ENCODE measurements around the gene FSTL3. TPM values are rescaled to one million over a fixed set of nuclear protein-coding genes. Genes with fewer than 3 reads are reported as not detected.

The FSTL3 gene
- total RNA-seq, 4 donors from 2014 or later, result 4.4 to 43.3 (median 17.7) TPM

DNA sequence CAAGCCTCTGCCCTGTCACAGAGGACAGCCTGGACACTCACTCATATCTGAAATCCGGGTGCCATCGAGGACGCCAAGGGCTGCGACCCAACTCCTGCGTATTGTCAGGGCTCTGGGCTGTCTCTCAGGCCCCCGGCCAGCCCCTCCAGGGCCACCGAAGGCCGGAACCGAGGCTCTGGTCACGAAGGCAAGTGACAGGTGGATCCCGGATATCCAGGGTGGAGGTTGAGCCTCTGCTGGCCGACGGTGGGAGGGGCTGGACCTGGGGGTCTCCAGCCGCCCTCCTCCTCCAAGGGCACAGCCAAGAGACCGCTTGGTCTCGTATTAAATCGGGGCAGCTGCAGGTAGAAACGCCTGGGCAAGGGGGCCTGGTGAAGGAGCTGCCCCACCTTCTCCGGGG lies 18.6 kb upstream of the FSTL3 start:
- 61 to 80% methylated on average over 1 to 5 of the region's 19 CpGs for WGBS, 2 donors
- no peak for DNase-seq
- peaks cover 6 to 59% (median 13%) of the 10 kb centered on the region in 3 donors for H3K36me3 ChIP-seq

DNA sequence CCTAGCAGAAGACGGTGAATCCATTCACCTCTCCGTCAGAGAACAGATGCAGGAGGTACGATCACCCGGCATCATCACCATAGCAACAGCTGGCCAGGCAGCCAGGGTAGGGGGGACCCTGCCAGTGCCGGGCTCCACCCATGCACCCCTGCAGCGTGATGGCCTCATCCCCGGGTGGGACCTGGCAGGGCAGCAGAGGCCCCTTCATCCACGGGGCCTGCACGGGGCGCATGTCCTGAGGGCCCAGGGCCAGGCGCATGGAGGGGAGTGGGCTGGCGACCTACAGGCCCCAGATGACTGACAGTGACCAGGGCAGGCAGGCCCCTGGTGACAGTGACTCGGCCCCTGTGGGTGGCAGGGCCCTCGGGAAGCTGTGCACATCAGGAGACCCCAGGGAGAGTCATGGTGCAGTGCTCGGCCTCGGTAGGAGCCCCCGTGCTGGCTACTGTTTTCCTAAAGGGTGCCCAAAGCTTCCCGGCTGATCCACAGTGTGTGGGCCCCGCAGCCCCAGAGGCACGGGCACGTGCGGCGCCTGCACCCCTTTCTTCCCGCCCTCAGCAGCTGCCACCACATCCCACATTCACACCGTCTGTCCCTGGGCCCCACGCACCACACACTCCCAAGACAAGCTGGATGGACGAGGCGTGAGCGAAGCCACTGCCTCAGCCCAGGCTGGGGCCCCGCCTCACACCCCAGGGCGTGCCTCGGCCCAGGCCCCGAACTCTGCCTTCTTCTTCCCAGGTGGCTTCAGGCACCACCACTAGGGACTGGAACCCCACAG lies 17.9 kb upstream of the FSTL3 start:
- DNase-seq, result no peak
- intact Hi-C loops (cut with DNase I), result no loop called here
- Histone ChIP-seq H3K27me3 (no peaks in the 10 kb centered on the region), H3K9me3 (no peaks in the 10 kb centered on the region), H3K4me3 (peak overlapping the region in 3 of 4 donors; percentile 36 to 85 (median 52)), H3K4me1 (peaks cover 45 to 79% (median 46%) of the 10 kb centered on the region in 3 donors), H3K27ac (peak overlapping the region; percentile 93 to 99 (median 98)), H3K36me3 (peaks cover 0 to 52% (median 10%) of the 10 kb centered on the region in 3 donors)
- no peak for TF ChIP-seq POLR2A (IDR thresholded peaks at IDR 0.05)
- TF ChIP-seq, protein P1, sequence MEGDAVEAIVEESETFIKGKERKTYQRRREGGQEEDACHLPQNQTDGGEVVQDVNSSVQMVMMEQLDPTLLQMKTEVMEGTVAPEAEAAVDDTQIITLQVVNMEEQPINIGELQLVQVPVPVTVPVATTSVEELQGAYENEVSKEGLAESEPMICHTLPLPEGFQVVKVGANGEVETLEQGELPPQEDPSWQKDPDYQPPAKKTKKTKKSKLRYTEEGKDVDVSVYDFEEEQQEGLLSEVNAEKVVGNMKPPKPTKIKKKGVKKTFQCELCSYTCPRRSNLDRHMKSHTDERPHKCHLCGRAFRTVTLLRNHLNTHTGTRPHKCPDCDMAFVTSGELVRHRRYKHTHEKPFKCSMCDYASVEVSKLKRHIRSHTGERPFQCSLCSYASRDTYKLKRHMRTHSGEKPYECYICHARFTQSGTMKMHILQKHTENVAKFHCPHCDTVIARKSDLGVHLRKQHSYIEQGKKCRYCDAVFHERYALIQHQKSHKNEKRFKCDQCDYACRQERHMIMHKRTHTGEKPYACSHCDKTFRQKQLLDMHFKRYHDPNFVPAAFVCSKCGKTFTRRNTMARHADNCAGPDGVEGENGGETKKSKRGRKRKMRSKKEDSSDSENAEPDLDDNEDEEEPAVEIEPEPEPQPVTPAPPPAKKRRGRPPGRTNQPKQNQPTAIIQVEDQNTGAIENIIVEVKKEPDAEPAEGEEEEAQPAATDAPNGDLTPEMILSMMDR (IDR thresholded peaks at IDR 0.05), result peak in 1 of 6 experiments; percentile 9
- 69 to 70% methylated on average over 2 to 7 of the region's 33 CpGs for WGBS, 2 donors

More for the DNA sequence above, 18.6 kb upstream of the FSTL3 start:
- Histone ChIP-seq H3K27me3 (no peaks in the 10 kb centered on the region), H3K9me3 (no peaks in the 10 kb centered on the region), H3K27ac (no peak overlapping the region), H3K4me1 (peaks cover 45 to 79% (median 46%) of the 10 kb centered on the region in 3 donors), H3K4me3 (no peak overlapping the region)
- TF ChIP-seq, protein P1 (IDR thresholded peaks at IDR 0.05), result no peak
- TF ChIP-seq POLR2A (IDR thresholded peaks at IDR 0.05), result no peak
- intact Hi-C loops (cut with DNase I), result no loop called here

DNA sequence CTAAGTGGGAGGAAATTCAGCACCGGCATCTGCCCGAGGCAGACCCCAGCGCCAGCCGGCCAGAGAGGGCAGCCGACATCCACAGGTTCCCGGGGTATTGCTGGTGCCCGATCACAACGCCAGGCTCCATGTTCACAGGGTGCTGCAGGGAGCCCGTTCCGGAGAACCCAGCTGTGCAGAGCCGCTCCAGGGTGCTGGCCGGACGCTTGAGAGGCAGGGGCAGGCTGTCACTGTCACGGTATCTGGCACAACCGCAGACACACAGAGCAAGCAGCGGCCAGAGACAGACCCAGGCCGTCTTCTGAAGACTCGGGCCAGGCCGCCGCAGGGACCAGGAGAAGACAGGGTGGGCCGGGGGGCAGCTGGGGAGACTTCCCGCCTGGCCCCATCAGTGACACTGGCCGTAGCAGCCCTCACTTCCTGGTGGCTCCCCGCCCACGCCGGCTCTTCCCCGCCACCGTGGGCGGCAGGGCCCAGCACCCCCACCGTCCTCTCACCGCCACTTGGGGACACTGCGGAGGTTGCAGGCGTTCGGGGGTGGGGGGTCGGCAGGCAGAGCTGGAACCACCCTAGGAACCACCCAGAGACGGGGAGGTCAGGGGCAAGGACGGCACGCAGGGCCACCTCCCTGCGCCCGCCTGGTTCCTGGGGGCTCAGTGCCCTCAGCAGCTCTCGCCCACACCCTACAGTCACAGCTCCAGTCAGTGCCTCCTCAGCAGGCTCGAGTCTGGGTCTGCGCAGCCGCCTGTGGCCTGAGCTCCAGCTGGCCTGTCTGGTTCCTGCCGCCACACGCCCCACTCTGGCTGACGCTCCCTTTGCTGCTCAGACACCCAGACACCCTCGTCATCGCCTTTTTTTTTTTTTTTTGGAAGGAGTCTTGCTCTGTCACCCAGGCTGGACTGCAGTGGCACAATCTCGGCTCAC lies 17.0 kb upstream of the FSTL3 start:
- WGBS, 2 donors, result 21 to 26% methylated on average over 9 to 21 of the region's 50 CpGs
- Histone ChIP-seq H3K36me3 (peaks cover 0 to 43% (median under 1%) of the 10 kb centered on the region in 3 donors), H3K4me3 (peak overlapping the region; percentile 2 to 99 (median 60)), H3K9me3 (no peaks in the 10 kb centered on the region), H3K4me1 (peaks cover 45 to 82% (median 54%) of the 10 kb centered on the region in 3 donors), H3K27ac (peak overlapping the region; percentile 93 to 99 (median 98)), H3K27me3 (no peaks in the 10 kb centered on the region)
- intact Hi-C loops (cut with DNase I), result no loop called here
- TF ChIP-seq, protein P1 (IDR thresholded peaks at IDR 0.05), result no peak
- TF ChIP-seq POLR2A (IDR thresholded peaks at IDR 0.05), result peak in 2 of 4 donors; percentile 1 to 46
- DNase-seq, result no peak

DNA sequence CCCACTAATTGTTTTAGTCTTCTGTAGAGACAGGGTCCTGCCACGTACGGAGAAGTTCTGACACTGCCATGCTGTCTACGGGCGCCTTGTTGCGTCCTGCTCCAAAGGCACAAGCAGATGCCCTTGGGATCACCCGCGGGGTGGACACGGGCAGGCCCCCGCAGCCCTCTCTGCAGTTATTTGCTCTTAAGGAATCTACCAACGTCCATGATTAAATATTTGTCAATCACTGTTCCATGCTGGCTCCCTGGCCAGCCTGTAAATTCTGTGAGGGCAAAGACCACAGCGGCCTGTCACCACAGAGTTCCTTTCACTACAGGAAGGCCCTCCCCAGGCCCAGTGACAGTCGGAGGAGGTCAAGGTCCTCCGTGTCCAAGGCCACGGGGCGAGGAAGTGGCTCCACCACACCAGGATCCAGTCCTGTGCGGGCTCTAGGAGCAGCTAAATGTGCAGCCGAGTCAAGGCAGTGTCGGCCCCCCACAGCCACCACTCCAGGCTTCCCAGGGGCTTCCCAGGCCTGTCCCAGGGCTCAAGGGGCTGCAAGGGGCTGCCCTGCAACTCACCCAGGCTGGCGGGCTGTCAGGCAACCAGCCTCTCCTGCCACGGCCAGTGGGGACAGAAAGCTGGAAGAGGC lies 15.3 kb upstream of the FSTL3 start:
- intact Hi-C loops (cut with DNase I), result no loop called here
- Histone ChIP-seq H3K9me3 (no peaks in the 10 kb centered on the region), H3K4me1 (peaks cover 52 to 85% (median 61%) of the 10 kb centered on the region in 3 donors), H3K27me3 (no peaks in the 10 kb centered on the region), H3K4me3 (peak overlapping the region; percentile 85 to 100 (median 98)), H3K27ac (peak overlapping the region; percentile 93 to 99 (median 98)), H3K36me3 (peaks cover 0 to 27% (median 0%) of the 10 kb centered on the region in 3 donors)
- WGBS, 2 donors, result 27 to 40% methylated on average over 5 to 8 of the region's 20 CpGs
- TF ChIP-seq POLR2A (IDR thresholded peaks at IDR 0.05), result no peak
- TF ChIP-seq, protein P1 (IDR thresholded peaks at IDR 0.05), result no peak
- no peak for DNase-seq
